Mesangial cell (primary cell): ENCODE data around the gene TELO2. TPM values are rescaled to one million over a fixed set of nuclear protein-coding genes. Genes with fewer than 3 reads are reported as not detected.

Source experiments
- total RNA-seq: library from RNA; depleted of rRNA; stranded (reverse); fragments of >200 nt; gene quantifications from 2 replicates; pipeline ENCODE4 v1.2.3, GENCODE V29; 2015

Gene TELO2
- total RNA-seq = 20.4 and 41.7 TPM in 2 replicates

GRCh38 chr16:1492923-1493745 is at the start of gene TELO2:
TELO2 (plus strand) TSS chr16:1493360; CDS start chr16:1494282, 922 bp downstream.

GRCh38 chr16:1443980-1444729 is 49.0 kb upstream of the TELO2 start, which contains the start of gene CCDC154:
CCDC154 (minus strand) TSS chr16:1444556; CDS start chr16:1444322, 234 bp downstream.

DNA sequence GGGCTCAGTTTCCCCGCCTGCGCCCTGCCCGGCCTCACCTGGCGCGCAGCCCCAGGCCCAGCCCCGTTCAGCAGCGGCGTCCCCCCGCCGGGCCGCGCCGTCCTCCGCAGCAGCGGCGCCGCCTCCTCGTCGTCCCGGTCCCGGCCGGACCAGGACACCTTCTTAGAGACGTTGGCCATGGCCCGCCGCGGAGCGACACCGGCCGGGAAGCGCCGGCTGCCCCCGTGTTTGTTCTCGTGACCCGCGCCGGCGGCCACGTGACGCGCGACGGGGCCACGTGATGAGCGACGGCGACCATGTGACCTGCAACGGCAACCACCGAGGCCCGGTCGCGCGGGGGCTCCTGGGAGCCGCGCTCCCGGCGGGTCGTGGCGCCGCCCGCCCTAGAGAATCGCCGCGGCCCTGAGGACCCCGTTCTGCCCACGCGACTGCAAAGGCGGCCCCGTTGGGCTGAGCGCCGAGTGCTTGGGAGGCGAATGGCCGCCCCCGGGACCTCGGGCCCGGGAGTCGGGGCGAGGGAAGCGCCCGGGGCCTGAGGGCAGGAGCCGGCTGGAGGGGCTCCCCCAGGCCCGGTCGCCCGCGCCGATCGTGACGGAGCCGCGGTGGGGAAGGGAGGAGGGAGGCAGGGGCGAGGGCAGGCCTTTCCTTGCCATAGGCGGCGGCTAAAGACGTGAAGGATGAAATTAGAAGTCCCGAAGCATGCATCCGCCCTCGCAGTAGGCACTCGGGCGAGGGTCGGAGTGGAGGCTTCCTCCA is 18.2 kb upstream of the TELO2 start, which contains the start of gene CLCN7:
Gene CLCN7 (minus strand): TSS at position 233 of the 756 bp plus-strand sequence. CDS start 54 bp downstream, at position 179.

DNA sequence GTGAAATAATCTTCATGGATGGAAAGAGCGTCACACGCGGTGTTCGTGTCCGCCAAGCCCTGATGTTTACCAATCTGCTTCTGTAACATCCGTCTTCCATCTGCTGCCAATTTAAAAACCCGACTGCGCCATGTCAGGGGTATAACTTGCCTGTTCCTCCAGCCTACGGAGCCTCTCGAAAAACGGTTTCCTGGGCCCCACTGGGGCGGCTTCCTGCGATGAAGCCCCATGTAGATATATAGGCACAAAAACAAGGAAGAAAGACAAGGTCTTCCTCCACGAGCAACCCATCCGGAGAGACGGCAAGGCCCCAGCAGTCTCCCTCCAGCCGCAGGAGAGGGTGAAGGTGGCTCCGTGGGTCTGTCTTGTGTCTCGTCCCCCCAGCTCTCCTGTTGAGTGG is 4.5 kb upstream of the TELO2 start, which contains the start of gene PTX4:
Gene PTX4 (minus strand): TSS at position 326 of the 400 bp plus-strand sequence. CDS start 35 bp downstream, at position 291.

GRCh38 chr16:1533443-1533951 is 40.3 kb downstream of the TELO2 start, which contains the start of gene TMEM204:
TMEM204 (plus strand) TSS chr16:1533666; CDS start chr16:1534276, 610 bp downstream.

Other genes starting within 250 kb of the TELO2 start
- gene TPSD1, start 237.3 kb upstream of the TELO2 start, total RNA-seq = not detected in 2 replicates
- 76.8 and 145 TPM in 2 replicates for gene UBE2I, start 183.7 kb upstream of the TELO2 start, total RNA-seq
- 1.5 and 1.6 TPM in 2 replicates for gene BAIAP3, start 159.7 kb upstream of the TELO2 start, total RNA-seq
- gene TSR3, start 141.5 kb upstream of the TELO2 start, total RNA-seq = 68.2 and 103 TPM in 2 replicates
- 36.2 and 92.5 TPM in 2 replicates for gene GNPTG, start 141.4 kb upstream of the TELO2 start, total RNA-seq
- gene UNKL, start 78.7 kb upstream of the TELO2 start, total RNA-seq = 9.6 and 13.7 TPM in 2 replicates
- 16.6 and 18.3 TPM in 2 replicates for gene UQCC4, start 72.6 kb upstream of the TELO2 start, total RNA-seq
- gene PERCC1, start 62.3 kb upstream of the TELO2 start, total RNA-seq = not detected in 2 replicates
- gene CCDC154, start 48.8 kb upstream of the TELO2 start, total RNA-seq = 0.16 and 2.2 TPM in 2 replicates
- gene CLCN7, start 18.3 kb upstream of the TELO2 start, total RNA-seq = 90.0 and 174 TPM in 2 replicates
- gene PTX4, start 4.4 kb upstream of the TELO2 start, total RNA-seq = 0.13 TPM in 1 of 2 replicates, not detected in the other
- 1.6 and 4.4 TPM in 2 replicates for gene TMEM204, start 40.3 kb downstream of the TELO2 start, total RNA-seq
- 8.5 and 35.9 TPM in 2 replicates for gene IFT140, start 118.7 kb downstream of the TELO2 start, total RNA-seq
- gene CRAMP1, start 119.0 kb downstream of the TELO2 start, total RNA-seq = 8.5 and 10.3 TPM in 2 replicates
- 119 and 173 TPM in 2 replicates for gene JPT2, start 184.9 kb downstream of the TELO2 start, total RNA-seq
- gene MAPK8IP3, start 212.8 kb downstream of the TELO2 start, total RNA-seq = 25.1 and 61.5 TPM in 2 replicates